DMS114 treated with DMSO at 0.1 percent for 48 hours (cell line): ENCODE data around the gene GRM7.

Source experiments
- DNase-seq: peaks from one replicate; lab custom pipeline; 2025; ENCODE audit not compliant: unreplicated experiment; lab: John Stamatoyannopoulos, UW

Gene GRM7

GRCh38 chr3:6965881-6966280 lies 105.0 kb downstream of the GRM7 start:
- DNase-seq = no peak

GRCh38 chr3:6971933-6972332 lies 111.0 kb downstream of the GRM7 start:
- no peak for DNase-seq

GRCh38 chr3:6985848-6986247 lies 124.9 kb downstream of the GRM7 start:
- DNase-seq = no peak

DNA sequence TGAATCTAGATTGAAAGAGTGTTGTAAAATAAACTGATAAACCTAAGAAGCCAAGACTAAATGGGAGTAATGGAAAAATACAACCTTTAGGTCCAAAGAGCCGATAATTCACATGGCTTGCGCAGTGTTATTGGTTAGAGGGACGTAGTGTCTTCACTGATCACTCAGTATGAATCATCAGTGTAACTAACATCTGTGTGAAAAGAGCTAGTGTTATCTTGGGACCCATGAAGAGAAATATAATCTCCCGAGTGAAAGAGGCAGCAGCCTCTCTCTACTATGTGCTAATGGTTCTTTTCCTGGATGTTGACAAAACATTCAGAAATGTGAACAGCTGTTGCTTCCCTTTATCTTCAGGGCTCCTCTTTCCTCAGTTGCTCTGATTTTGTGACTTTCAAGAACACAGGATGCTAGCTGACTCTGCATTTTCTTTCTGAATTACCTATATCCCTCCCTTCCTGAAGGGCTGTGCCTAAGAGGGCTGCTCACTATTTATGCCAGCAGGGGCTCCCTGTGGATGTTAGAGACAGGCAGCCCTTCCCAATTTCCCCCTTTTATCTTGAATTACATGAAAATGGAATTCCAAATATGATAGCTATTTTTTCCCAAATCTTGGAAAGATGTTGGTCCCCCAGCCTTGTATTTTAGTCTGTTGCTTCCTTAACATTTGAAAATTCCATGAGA lies 128.8 kb downstream of the GRM7 start:
- DNase-seq = no peak

- no peak for DNase-seq
Measured at GRCh38 chr3:6994081-6994668, 133.3 kb downstream of the GRM7 start.

- DNase-seq = no peak
Measured at GRCh38 chr3:7000501-7000900, 139.6 kb downstream of the GRM7 start.

- DNase-seq = no peak
Measured at GRCh38 chr3:7001370-7001769, 140.5 kb downstream of the GRM7 start.

DNA sequence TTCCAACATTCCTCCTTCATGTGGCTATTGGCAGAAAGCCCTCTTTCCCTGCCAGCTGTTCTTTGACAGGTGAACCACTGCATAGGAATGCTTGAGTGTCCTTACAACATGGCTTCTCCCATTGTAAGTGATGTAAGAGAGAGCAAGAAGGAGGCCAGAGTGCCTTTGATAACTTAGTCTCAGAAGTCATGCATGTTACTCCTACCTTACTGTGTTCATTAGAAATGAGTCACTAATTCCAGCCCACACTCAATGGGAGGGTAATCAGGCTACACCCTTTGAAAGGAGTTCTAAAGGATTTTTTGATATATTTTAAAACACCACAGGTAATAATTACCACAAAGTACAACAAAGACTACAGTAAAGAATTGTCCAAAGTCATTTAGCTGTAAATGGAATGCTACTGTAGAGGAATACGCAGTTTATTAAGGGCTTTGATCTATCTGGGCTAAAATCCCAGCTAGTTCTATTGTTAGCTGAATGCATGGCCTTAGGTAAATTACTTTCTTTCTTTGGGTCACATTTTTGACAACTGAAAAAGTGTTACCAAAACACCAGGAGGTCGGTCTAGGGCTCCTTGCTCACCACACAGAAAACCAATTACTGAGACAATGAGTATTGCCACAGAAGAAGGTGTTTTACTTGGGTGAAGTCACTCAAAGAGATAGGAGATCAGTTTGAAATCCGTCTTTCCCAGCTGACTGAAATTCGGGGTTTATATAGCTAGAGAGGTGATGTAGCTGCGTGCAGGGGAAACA lies 154.9 kb downstream of the GRM7 start:
- no peak for DNase-seq

DNA sequence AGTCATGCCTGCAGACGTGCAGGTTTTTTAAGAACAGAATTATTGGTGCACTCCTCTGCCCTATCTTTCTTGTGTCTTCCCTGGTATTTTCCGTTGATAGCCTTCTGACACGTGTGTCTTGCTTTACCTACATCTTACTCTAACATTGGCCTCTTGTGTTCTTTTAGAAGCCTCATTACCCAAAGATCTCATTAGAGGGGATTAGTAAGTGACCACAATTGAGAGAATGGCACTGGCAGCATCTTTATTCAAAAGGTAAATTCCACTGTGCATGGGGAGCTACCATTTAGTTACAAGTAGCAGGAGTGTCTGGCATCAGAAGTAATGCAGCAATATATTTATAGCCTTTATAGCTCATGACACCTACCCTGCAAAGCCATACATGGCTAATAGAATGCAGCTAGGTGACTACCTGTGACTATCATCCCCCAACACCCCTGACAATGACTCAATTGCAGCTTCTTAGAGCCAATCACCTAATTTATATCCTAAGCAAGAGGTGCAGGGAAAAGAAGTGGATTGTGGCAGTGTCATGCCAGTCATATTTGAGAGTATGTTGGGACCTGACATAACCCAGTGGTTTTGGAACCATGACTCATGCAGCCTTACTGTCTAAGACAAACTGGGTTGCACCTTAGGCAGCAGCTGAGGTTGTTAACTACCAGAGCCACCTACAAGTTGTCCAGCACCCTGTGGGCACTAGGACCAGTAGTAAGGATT lies 164.8 kb downstream of the GRM7 start:
- DNase-seq = no peak

- DNase-seq = no peak
Measured at GRCh38 chr3:7029562-7029961, 168.6 kb downstream of the GRM7 start.

DNA sequence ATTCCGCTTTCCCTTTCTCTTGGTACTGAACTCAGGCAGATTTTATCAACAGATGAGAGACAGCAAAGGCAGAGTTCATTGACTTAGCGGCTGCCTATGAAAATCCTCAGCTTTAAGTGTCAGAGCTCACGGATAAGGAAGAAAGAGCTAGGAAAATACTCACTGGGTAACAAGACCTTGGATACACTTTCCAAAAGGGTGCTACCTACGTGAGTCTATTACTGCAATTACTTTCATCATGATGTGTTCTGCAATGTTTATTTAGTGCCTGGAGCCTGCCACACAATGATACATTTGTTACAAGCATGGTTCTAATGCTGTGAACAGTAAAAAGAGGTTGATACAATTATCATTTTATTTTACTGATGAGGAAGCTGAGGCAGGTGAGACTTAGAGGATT lies 177.5 kb downstream of the GRM7 start:
- no peak for DNase-seq

- DNase-seq = no peak
Measured at GRCh38 chr3:7062714-7063113, 201.8 kb downstream of the GRM7 start.

- DNase-seq = no peak
Measured at GRCh38 chr3:7070461-7070860, 209.5 kb downstream of the GRM7 start.

- DNase-seq = no peak
Measured at GRCh38 chr3:7074217-7074616, 213.3 kb downstream of the GRM7 start.

GRCh38 chr3:7075117-7075516 lies 214.2 kb downstream of the GRM7 start:
- no peak for DNase-seq

GRCh38 chr3:7075901-7076300 lies 215.0 kb downstream of the GRM7 start:
- no peak for DNase-seq

GRCh38 chr3:7082244-7082643 lies 221.3 kb downstream of the GRM7 start:
- no peak for DNase-seq

GRCh38 chr3:7086417-7086816 lies 225.5 kb downstream of the GRM7 start:
- no peak for DNase-seq

GRCh38 chr3:7095116-7095515 lies 234.2 kb downstream of the GRM7 start:
- no peak for DNase-seq

DNA sequence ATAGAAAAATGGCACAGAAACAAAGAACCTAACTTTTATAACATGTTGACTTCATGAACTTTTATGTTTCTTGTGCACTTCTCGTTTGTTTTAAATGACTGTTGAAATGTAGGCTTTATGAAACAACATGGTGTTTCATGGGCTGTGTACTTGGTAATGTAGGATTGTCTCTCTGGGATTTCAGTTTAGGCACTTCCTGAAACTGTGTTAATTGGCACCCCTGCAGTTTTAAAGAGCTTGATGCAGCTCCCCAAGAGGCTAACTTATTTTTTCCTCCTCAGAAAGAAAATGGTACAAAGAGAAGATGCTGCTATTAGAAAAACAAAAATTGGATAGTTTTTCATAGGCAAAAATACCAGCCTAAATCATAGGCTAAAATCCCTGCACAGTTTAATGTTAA lies 239.2 kb downstream of the GRM7 start:
- DNase-seq = no peak

DNA sequence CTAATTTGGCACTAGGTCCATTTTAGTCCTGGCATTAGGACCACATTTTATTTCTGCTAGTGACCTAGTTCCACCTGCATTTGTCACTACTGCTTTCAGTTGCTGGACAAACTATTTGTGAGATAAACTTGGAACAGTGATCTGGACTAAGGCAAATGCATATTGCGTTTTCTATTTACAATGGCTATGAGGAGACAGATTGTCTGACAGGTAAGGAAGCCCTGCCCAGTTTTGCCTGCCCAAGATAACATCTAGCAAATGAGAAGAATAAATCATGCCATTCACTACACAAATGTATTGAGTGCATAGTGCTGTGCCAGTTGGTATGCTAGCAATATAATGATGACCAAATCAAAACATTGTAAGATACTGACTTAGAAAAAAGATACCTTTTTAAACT lies 245.7 kb downstream of the GRM7 start:
- DNase-seq = no peak
